HG03159 (cell line): ENCODE results near the gene ZNF263.
"Not testable (repeated sequence)": the region's sequence is repeated elsewhere in the genome, so short reads cannot be mapped to it uniquely, and the experiment has no call there.

Experiments used
- ATAC-seq: cut with Tn5 transposase; IDR thresholded peaks from one replicate; pipeline ENCODE4 v1.9.1; 2021; ENCODE audit warnings: mild to moderate bottlenecking, moderate library complexity; ENCODE audit not compliant: unreplicated experiment

ZNF263 gene

GRCh38 chr16:3266873-3267537 is 16.3 kb upstream of the ZNF263 start:
- ATAC-seq: no peak

GRCh38 chr16:3268294-3268693 is 15.0 kb upstream of the ZNF263 start:
- no peak for ATAC-seq

GRCh38 chr16:3270718-3271117 is 12.6 kb upstream of the ZNF263 start:
- not testable (repeated sequence) for ATAC-seq

GRCh38 chr16:3271281-3271680 is 12.0 kb upstream of the ZNF263 start:
- not testable (repeated sequence) for ATAC-seq

GRCh38 chr16:3274490-3274889 is 8.8 kb upstream of the ZNF263 start:
- ATAC-seq: no peak

GRCh38 chr16:3274947-3275346 is 8.3 kb upstream of the ZNF263 start:
- ATAC-seq: no peak

- ATAC-seq: no peak
Observed at GRCh38 chr16:3276679-3277078, 6.6 kb upstream of the ZNF263 start.

- ATAC-seq: no peak
Observed at GRCh38 chr16:3281222-3281820, 2.0 kb upstream of the ZNF263 start.

GRCh38 chr16:3282103-3282729 is 1.1 kb upstream of the ZNF263 start:
- ATAC-seq: peak; percentile 25

GRCh38 chr16:3283543-3284447 is 504 bp downstream of the ZNF263 start:
- ATAC-seq: peak; percentile 21

GRCh38 chr16:3285131-3285530 is 1.8 kb downstream of the ZNF263 start:
- ATAC-seq: no peak

- ATAC-seq: no peak
Observed at GRCh38 chr16:3289998-3290673, 6.8 kb downstream of the ZNF263 start.

- no peak for ATAC-seq
Observed at GRCh38 chr16:3292604-3293003, 9.3 kb downstream of the ZNF263 start.

GRCh38 chr16:3295209-3295608 is 11.9 kb downstream of the ZNF263 start:
- ATAC-seq: no peak

GRCh38 chr16:3295783-3296182 is 12.5 kb downstream of the ZNF263 start:
- ATAC-seq: no peak

- no peak for ATAC-seq
Observed at GRCh38 chr16:3304370-3304769, 21.1 kb downstream of the ZNF263 start.

GRCh38 chr16:3305109-3306068 is 22.1 kb downstream of the ZNF263 start, which contains the start of the genes TIGD7 and ZNF75A:
TIGD7 (minus strand) TSS chr16:3305430; CDS start chr16:3300614, 4,816 bp downstream.
ZNF75A (plus strand) TSS chr16:3305497; CDS start chr16:3308429, 2,932 bp downstream.
- ATAC-seq: peak; percentile 92

GRCh38 chr16:3306078-3306477 is 22.8 kb downstream of the ZNF263 start:
- ATAC-seq: no peak

- ATAC-seq: no peak
Observed at GRCh38 chr16:3311496-3311895, 28.2 kb downstream of the ZNF263 start.
